ENCODE measurements around the gene PIAS4. TPM values are rescaled to one million over a fixed set of nuclear protein-coding genes. Genes with fewer than 3 reads are reported as not detected.

Gene PIAS4
- total and polyA plus RNA-seq, 2 of the 13 experiments (the other 11 are each of a cell fraction or from before 2014, with no cell fraction given), result 9.0 to 20.1 TPM

DNA sequence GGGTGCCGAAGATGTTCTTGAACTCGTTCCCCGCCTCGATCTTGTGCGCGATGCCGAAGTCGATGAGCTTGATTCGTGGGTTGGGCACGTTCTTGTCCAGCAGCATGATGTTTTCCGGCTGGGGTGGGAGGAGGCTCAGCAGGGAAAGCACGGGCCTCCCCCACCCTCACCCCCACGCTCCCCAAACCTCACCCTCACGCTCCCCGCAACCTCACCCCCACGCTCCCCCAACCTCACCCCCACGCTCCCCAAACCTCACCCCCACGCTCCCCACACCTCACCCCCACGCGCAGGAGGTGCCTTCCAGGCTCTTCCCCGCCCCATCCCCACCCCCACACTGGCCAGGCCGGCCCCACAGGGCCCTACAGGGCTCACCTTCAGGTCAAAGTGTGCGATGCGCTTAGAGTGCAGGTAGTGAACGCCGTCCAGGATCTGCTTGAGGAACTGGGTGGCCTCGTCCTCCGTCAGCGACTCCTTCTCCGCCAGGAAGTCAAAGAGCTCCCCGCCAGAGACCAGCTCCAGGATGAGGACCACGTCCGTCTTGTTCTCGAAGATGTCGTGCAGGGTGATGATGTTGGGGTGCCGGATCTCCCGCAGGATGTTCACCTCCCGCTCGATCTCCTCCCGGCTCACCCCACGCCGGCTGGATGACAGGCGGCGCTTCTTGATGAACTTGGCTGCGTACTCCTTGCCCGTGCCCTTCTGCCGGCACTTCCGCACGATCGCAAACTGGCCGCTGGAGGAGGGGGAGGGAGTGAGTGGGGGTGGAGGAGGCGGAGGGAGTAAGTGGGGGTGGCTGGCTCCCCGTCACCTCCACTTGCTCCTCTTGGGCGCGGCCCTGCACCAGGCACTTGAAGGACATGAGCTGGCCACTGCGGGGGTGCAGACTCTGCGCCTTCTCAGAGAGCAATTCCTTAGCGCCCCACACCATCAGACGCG is 43.0 kb upstream of the PIAS4 start:
- Histone ChIP-seq H3K4me3 (replicated peaks in 1 of 3; ENCODE audit: insufficient read depth in 1 of 3, low read depth in 2 of 3, low read length in 3 of 3) (no peak overlapping the region), H3K27me3 (ENCODE audit: control insufficient read depth in 1 of 2, insufficient read depth in 2 of 2, low read length in 2 of 2) (no peaks in the 10 kb centered on the region), H3K4me1 (ENCODE audit: insufficient read depth, low read length) (peaks cover 16% of the 10 kb centered on the region), H4K20me1 (ENCODE audit: insufficient read depth, low read length) (peaks cover 14% of the 10 kb centered on the region), H3K36me3 (replicated peaks in 1 of 2; ENCODE audit: control insufficient read depth in 1 of 2, insufficient read depth in 2 of 2, low read length in 2 of 2) (peaks cover 31 to 49% of the 10 kb centered on the region in 2 experiments), H3K9ac (ENCODE audit: insufficient read depth, low read depth, low read length) (no peak overlapping the region), H3K9me3 (ENCODE audit: low read length) (no peaks in the 10 kb centered on the region), H3K27ac (ENCODE audit: extremely low read length, insufficient read depth, low read length) (no peak overlapping the region), H3K79me2 (ENCODE audit: insufficient read depth, low read length) (peaks cover 14% of the 10 kb centered on the region), H3K4me2 (ENCODE audit: low read depth, low read length) (no peak overlapping the region), H2AFZ (ENCODE audit: low read length) (no peak overlapping the region)
- ChIA-PET POLR2A (interaction anchor here (0.6 kb wide), 1 partner anchor 162 kb away, joined by 4 read pairs; no protein-coding TSS in a partner anchor), CTCF (ENCODE audit: low intra/inter-chr PET ratio, low total read pairs) (no interaction called here)
- BruUV-seq (replicated peaks), result no TSS peak
- ATAC-seq (no peak), FAIRE-seq (no peak), DNase-seq (ENCODE audit: low spot score) (no peak)
- in situ Hi-C loops (cut with HindIII; ENCODE audit: extremely low pct_ligation_motif_present, low pct_unique_long_range_greater_than_20kb), result no loop called here
- intact Hi-C loops (cut with micrococcal nuclease; ENCODE audit: unreplicated experiment), result loop anchor here (5.0 kb wide), 1 partner anchor 107 kb away; no protein-coding TSS in a partner anchor
- WGBS (ENCODE audit: low lambda C conversion rate), result 97% methylated on average over 57 of the region's 60 CpGs
- TF ChIP-seq AGO2 (optimal IDR thresholded peaks at IDR 0.05; ENCODE audit: low read depth, low read length) (peak; percentile 14), HOXD1 (CRISPR knock-in tag; IDR thresholded peaks at IDR 0.05) (no peak), RARG (CRISPR knock-in tag; IDR thresholded peaks at IDR 0.05; ENCODE audit: low read depth) (no peak), ARNT (IDR thresholded peaks at IDR 0.05) (no peak), NFKB2 (CRISPR knock-in tag; IDR thresholded peaks at IDR 0.05; ENCODE audit: borderline replicate concordance) (no peak), RFXANK (CRISPR knock-in tag; IDR thresholded peaks at IDR 0.05) (no peak), SP140L (CRISPR knock-in tag; IDR thresholded peaks at IDR 0.05; ENCODE audit: borderline replicate concordance) (no peak), SUZ12 (IDR thresholded peaks at IDR 0.05; ENCODE audit: low read depth, low read length) (no peak), MZF1 (CRISPR knock-in tag; IDR thresholded peaks at IDR 0.05; ENCODE audit: borderline replicate concordance) (no peak), HDAC6 (IDR thresholded peaks at IDR 0.05; ENCODE audit: low read depth, low read length) (no peak), ZNF264 (CRISPR knock-in tag; IDR thresholded peaks at IDR 0.05) (no peak), ZNF335 (CRISPR knock-in tag; IDR thresholded peaks at IDR 0.05) (no peak), ATF3 (CRISPR knock-in tag; IDR thresholded peaks at IDR 0.05) (no peak), HCFC1 (IDR thresholded peaks at IDR 0.05; ENCODE audit: low read depth, low read length) (no peak), ZNF296 (CRISPR knock-in tag; conservative IDR thresholded peaks at IDR 0.05) (no peak), ZNF251 (CRISPR knock-in tag; IDR thresholded peaks at IDR 0.05) (no peak)
- TF ChIP-seq, protein P1, sequence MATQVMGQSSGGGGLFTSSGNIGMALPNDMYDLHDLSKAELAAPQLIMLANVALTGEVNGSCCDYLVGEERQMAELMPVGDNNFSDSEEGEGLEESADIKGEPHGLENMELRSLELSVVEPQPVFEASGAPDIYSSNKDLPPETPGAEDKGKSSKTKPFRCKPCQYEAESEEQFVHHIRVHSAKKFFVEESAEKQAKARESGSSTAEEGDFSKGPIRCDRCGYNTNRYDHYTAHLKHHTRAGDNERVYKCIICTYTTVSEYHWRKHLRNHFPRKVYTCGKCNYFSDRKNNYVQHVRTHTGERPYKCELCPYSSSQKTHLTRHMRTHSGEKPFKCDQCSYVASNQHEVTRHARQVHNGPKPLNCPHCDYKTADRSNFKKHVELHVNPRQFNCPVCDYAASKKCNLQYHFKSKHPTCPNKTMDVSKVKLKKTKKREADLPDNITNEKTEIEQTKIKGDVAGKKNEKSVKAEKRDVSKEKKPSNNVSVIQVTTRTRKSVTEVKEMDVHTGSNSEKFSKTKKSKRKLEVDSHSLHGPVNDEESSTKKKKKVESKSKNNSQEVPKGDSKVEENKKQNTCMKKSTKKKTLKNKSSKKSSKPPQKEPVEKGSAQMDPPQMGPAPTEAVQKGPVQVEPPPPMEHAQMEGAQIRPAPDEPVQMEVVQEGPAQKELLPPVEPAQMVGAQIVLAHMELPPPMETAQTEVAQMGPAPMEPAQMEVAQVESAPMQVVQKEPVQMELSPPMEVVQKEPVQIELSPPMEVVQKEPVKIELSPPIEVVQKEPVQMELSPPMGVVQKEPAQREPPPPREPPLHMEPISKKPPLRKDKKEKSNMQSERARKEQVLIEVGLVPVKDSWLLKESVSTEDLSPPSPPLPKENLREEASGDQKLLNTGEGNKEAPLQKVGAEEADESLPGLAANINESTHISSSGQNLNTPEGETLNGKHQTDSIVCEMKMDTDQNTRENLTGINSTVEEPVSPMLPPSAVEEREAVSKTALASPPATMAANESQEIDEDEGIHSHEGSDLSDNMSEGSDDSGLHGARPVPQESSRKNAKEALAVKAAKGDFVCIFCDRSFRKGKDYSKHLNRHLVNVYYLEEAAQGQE (IDR thresholded peaks at IDR 0.05; ENCODE audit: borderline replicate concordance in 1 of 2, low read depth in 1 of 2, low read length in 2 of 2), result no peak
- TF ChIP-seq, protein P2, sequence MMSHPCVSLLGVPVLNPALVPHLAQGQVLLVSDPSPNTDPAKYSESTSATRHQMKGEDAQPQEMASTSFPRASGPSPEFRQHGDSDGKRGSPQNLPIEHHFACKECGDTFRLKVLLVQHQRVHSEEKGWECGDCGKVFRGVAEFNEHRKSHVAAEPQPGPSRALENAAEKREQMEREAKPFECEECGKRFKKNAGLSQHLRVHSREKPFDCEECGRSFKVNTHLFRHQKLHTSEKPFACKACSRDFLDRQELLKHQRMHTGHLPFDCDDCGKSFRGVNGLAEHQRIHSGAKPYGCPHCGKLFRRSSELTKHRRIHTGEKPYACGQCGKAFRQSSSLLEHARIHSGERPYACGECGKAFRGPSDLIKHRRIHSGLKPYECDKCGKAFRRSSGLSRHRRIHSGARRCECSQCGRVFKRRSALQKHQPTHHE (CRISPR knock-in tag; IDR thresholded peaks at IDR 0.05; ENCODE audit: borderline replicate concordance), result no peak

Measured in HepG2 (cell line).